Peyer's patch (tissue), 4 donors: ENCODE data around the gene RNF38. TPM values are rescaled to one million over a fixed set of nuclear protein-coding genes. Genes with fewer than 3 reads are reported as not detected.
"Not testable (repeated sequence)": the region's sequence is repeated elsewhere in the genome, so short reads cannot be mapped to it uniquely, and the experiment has no call there.

Experiments used
- DNase-seq, 3 donors: peaks; one replicate each; pipeline ENCODE4 v3.0.0-alpha.2; 2017 to 2019
- H3K27ac ChIP-seq, 4 donors: fragments of 200-600 bp; sonication (generic); one replicate each; pipeline ENCODE4 v1.5.1; 2016 to 2019
- H3K27me3 ChIP-seq, 2 donors: fragments of 200-600 bp; sonication (generic); one replicate each; pipeline ENCODE4 v1.5.1; 2019
- H3K36me3 ChIP-seq, 3 donors: fragments of 200-600 bp; sonication (generic); one replicate each; pipeline ENCODE4 v1.5.1; 2016 to 2019
- H3K4me1 ChIP-seq, 4 donors: fragments of 200-600 bp; sonication (generic); one replicate each; pipeline ENCODE4 v1.5.1; 2016 to 2019
- H3K4me3 ChIP-seq, 4 donors: fragments of 200-600 bp; sonication (generic); 1 replicate in 3 of 4; 2 replicates in 1 of 4; pipeline ENCODE4 v1.5.1; 2016 to 2019; ENCODE audit warnings: mild to moderate bottlenecking in 1 of 4
- H3K9me3 ChIP-seq, 4 donors: fragments of 200-600 bp; sonication (generic); one replicate each; pipeline ENCODE4 v1.5.1; 2016 to 2019; ENCODE audit warnings: mild to moderate bottlenecking in 1 of 4
- POLR2A ChIP-seq, 2 donors: fragments of 450-650 bp; IDR thresholded peaks; one replicate each; pipeline ENCODE4 v1.5.1; 2017; ENCODE audit warnings: antibody characterized with exemption in 2 of 2, mild to moderate bottlenecking in 2 of 2, moderate library complexity in 2 of 2
- total RNA-seq, 4 donors: library from RNA; depleted of rRNA; stranded (reverse); fragments of >200 nt; gene quantifications; one replicate each; pipeline ENCODE4 v1.1.0, GENCODE V29; 2016
- TF ChIP-seq, protein P1 (sequence below), 6 experiments: fragments of 450-650 bp in 4 of 6; fragments of 200-600 bp in 2 of 6; sonication (generic) in 1 of 6; IDR thresholded peaks; one replicate each; pipeline ENCODE4 v1.5.1; 2017 to 2019; ENCODE audit warnings: antibody characterized with exemption in 6 of 6, mild to moderate bottlenecking in 3 of 6, moderate library complexity in 1 of 6

The RNF38 gene
- total RNA-seq, 4 donors from 2014 or later, result 16.5 to 23.9 (median 20.6) TPM

DNA sequence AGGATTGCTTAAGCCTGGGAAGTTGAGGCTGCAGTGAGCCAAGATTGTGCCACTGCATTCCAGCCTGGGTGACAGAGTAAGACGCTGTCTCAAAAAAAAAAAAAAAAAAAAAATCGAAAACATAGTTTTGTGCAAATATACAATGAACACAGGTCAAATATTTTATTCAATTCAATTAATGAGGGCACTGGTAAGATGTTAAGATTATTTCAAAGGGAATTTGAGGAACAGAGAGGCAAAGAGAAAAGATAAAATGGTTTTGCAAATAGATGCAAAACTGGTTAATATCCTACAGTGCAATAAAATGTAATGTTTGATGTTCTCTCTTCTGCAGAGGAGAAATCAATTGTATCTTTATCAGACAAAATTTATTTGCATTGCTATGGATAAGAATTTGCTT is 102.3 kb downstream of the RNF38 start:
- H3K27ac ChIP-seq, result peak overlapping the region in 2 of 4 donors; percentile 56 to 71
- H3K27me3 ChIP-seq, result no peaks in the 10 kb centered on the region
- peaks cover 0 to 15% (median 0%) of the 10 kb centered on the region in 4 donors for H3K4me1 ChIP-seq
- no peak for DNase-seq
- no peaks in the 10 kb centered on the region for H3K36me3 ChIP-seq
- no peaks in the 10 kb centered on the region for H3K9me3 ChIP-seq
- no peak overlapping the region for H3K4me3 ChIP-seq
- TF ChIP-seq, protein P1, sequence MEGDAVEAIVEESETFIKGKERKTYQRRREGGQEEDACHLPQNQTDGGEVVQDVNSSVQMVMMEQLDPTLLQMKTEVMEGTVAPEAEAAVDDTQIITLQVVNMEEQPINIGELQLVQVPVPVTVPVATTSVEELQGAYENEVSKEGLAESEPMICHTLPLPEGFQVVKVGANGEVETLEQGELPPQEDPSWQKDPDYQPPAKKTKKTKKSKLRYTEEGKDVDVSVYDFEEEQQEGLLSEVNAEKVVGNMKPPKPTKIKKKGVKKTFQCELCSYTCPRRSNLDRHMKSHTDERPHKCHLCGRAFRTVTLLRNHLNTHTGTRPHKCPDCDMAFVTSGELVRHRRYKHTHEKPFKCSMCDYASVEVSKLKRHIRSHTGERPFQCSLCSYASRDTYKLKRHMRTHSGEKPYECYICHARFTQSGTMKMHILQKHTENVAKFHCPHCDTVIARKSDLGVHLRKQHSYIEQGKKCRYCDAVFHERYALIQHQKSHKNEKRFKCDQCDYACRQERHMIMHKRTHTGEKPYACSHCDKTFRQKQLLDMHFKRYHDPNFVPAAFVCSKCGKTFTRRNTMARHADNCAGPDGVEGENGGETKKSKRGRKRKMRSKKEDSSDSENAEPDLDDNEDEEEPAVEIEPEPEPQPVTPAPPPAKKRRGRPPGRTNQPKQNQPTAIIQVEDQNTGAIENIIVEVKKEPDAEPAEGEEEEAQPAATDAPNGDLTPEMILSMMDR (IDR thresholded peaks at IDR 0.05), result no peak
- TF ChIP-seq POLR2A (IDR thresholded peaks at IDR 0.05), result no peak

DNA sequence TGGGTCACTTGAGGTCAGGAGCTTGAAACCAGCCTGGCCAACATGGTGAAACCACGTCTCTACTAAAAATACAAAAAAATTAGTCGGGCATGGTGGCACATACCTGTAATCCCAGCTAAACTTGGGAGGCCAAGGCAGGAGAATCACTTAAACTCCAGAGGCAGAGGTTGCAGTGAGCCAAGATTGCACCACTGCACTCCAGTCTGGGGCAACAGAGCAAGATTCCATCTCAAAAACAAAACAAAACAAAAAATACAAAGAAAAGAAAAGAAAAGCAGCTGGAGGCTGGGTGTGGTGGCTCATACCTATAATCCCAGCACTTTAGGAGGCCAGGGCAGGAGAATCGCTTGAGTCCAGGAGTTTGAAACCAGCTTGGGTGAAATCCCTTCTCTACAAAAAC is 105.1 kb downstream of the RNF38 start:
- not testable (repeated sequence) for H3K4me3 ChIP-seq, H3K9me3 ChIP-seq, H3K36me3 ChIP-seq, DNase-seq, H3K27ac ChIP-seq, H3K27me3 ChIP-seq
- peaks cover 0 to 15% (median 0%) of the 10 kb centered on the region in 4 donors for H3K4me1 ChIP-seq

DNA sequence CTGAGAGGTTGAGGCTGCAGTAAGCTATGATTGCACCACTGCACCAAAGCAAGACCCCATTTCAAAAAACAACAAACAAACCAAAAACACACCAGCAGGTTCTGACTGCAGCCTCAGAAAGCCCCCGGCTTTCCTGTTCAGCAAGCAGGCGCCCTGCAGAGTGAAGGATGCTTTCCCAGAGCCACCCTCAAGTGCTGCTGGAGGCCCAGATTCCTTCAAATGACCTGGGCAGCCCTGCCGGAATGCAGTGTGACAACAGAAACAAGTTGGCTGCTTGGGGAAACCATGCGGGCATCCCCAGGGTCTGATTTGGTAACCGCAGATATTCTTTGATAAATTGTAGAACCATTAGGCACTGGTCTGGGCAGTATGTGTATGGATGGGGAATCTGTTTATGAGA is 106.2 kb downstream of the RNF38 start:
- TF ChIP-seq, protein P1 (IDR thresholded peaks at IDR 0.05), result no peak
- no peak for TF ChIP-seq POLR2A (IDR thresholded peaks at IDR 0.05)

DNA sequence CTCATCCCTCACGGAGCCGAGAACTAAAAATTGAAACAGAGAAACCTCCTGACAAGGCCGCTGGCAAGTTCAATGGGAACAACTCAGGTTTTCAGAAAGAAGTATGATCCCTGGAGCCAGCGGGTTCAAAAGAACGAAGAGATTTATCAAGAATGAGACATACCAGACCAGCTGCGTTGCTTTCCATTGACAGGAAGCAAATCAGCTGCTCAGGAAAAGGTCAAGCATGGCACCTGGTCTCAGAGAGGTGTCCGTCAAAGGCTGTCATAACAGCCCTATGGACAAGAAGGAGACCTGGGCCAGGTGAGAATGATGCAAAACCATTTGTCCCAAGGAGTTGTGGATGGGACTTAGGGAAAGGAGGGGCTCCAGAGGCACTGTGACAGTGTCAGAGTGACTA is 106.9 kb downstream of the RNF38 start:
- H3K27me3 ChIP-seq, result no peaks in the 10 kb centered on the region

More for the DNA sequence above, 106.2 kb downstream of the RNF38 start:
- no peaks in the 10 kb centered on the region for H3K36me3 ChIP-seq
- DNase-seq, result no peak
- H3K9me3 ChIP-seq, result no peaks in the 10 kb centered on the region
- H3K27me3 ChIP-seq, result no peaks in the 10 kb centered on the region
- H3K27ac ChIP-seq, result no peak overlapping the region
- no peak overlapping the region for H3K4me3 ChIP-seq
- H3K4me1 ChIP-seq, result peaks cover 0 to 15% (median 0%) of the 10 kb centered on the region in 4 donors

DNA sequence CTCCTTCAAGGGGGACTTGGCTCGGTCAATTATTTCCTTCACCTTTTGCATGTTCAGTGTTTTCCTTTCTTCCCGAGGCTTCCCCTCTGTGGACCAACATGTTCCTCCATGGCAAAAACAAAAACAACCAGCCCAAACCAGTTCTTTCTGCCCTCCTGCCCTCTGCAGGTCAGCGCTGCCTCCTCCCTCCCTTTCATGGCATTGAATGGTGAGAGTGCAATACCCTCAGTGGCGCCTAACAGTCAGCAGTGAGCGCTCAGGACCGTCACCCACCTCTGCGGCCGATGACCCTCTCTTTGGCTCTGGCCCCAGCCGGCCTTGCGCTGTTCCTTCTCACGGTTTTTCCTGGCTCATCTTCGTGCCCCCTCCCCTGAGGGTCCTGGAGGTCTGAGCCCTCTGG is 107.4 kb downstream of the RNF38 start:
- TF ChIP-seq, protein P1 (IDR thresholded peaks at IDR 0.05), result no peak
- TF ChIP-seq POLR2A (IDR thresholded peaks at IDR 0.05), result no peak
- Histone ChIP-seq H3K4me1 (peaks cover 0 to 15% (median 0%) of the 10 kb centered on the region in 4 donors), H3K27ac (no peak overlapping the region)

More for the DNA sequence above, 106.9 kb downstream of the RNF38 start:
- TF ChIP-seq POLR2A (IDR thresholded peaks at IDR 0.05), result no peak
- TF ChIP-seq, protein P1 (IDR thresholded peaks at IDR 0.05), result no peak
- no peaks in the 10 kb centered on the region for H3K36me3 ChIP-seq
- DNase-seq, result no peak
- no peaks in the 10 kb centered on the region for H3K9me3 ChIP-seq
- no peak overlapping the region for H3K27ac ChIP-seq
- H3K4me3 ChIP-seq, result no peak overlapping the region
- H3K4me1 ChIP-seq, result peaks cover 0 to 15% (median 0%) of the 10 kb centered on the region in 4 donors

DNA sequence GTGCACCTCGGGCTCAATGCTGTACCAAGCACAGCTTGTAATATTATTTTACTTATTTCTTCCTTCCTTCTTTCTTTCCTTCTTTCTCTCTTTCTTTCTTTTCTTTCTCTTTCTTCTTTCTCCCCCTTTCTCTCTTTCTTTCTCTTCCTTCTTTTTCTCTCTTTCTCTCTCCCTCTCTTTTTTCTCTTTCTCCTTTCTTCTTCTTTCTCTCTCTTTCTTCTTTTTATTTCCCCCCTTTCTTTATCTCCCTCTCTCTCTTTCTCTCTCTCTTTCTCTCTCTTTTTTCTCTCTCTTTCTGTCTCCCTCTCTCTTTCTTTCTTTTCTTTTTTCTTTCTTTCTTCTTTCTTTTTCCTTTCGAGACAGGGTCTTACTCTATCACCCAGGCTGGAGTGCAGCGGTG is 109.1 kb downstream of the RNF38 start:
- no peaks in the 10 kb centered on the region for H3K9me3 ChIP-seq
- no peak for DNase-seq
- no peaks in the 10 kb centered on the region for H3K27me3 ChIP-seq
- peaks cover 0 to 1% (median 0%) of the 10 kb centered on the region in 4 donors for H3K4me1 ChIP-seq
- no peak overlapping the region for H3K27ac ChIP-seq
- no peaks in the 10 kb centered on the region for H3K36me3 ChIP-seq
- no peak overlapping the region for H3K4me3 ChIP-seq
- TF ChIP-seq, protein P1 (IDR thresholded peaks at IDR 0.05), result no peak
- TF ChIP-seq POLR2A (IDR thresholded peaks at IDR 0.05), result no peak

More for the DNA sequence above, 107.4 kb downstream of the RNF38 start:
- H3K4me3 ChIP-seq, result no peak overlapping the region
- H3K36me3 ChIP-seq, result no peaks in the 10 kb centered on the region
- H3K27me3 ChIP-seq, result no peaks in the 10 kb centered on the region
- H3K9me3 ChIP-seq, result no peaks in the 10 kb centered on the region
- no peak for DNase-seq
